Aortic smooth muscle cell (primary cell): ENCODE results near the gene C1GALT1. TPM values are rescaled to one million over a fixed set of nuclear protein-coding genes. Genes with fewer than 3 reads are reported as not detected.

Experiments used
- total RNA-seq: library from RNA; depleted of rRNA; stranded (reverse); fragments of >200 nt; gene quantifications from 2 replicates; pipeline ENCODE4 v1.2.3, GENCODE V29; 2014

C1GALT1 gene
- 41.7 and 57.2 TPM in 2 replicates for total RNA-seq

DNA sequence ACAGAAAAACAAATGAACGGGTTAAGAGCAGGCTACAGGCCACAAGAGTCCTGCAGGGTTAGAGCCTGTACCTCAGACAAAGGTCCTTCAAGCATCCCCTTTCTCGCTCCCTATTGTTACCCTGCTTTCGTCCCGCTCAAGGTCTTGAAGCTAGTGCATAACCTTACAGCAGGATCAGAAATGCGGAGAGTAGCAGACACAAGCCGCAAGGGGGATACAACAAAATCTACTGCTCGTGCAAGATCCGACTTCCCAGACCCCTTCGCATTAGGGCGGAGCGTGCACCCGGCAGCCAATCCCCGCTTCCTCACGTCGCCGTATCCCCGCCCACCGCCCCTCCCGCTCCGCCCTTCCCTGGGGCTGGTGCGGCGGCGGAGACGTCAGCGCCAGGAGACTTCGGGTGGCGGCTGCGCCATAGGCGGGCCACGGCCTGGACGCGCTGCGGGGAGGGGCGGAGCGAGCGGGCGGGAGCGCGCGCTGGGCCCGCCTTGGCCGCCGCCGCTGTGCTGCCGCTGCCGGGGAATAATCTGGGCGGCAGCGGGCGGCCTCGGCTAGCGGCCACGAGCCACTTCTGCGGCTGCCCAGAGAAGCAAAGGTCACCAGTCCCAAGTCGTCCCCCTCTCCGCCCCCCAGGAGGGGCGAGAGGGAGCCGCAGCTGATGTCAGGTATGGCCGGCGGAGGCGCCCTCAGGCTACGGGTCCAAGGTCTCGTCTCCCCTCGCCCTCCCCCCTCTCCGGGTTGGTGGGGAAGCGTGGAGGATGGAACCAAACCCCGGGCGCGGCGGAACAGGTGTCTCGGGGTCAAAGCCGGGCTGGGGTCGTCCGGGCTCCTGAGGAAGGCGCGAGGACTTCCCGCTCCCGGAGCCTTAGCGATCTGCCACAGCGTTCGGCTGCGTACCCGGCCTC, at the start of gene C1GALT1:
Gene C1GALT1, plus strand, starts transcription at position 389 of the 905 bp plus-strand sequence. CDS start 51,776 bp downstream, outside the sequence.

